Liver (tissue), 3 donors: ENCODE results near the gene DUSP1.

ENCODE experiments used
- EGR1 ChIP-seq, 2 donors: IDR thresholded peaks; 2 replicates each; pipeline ENCODE4 v1.6.1; 2016 to 2018; ENCODE audit warnings: antibody characterized with exemption in 2 of 2, low read depth in 2 of 2
- GABPA ChIP-seq, 2 donors: IDR thresholded peaks in 1 of 2; conservative IDR thresholded peaks in 1 of 2; 2 replicates each; pipeline ENCODE4 v1.6.1; 2016; ENCODE audit warnings: antibody characterized with exemption in 2 of 2, mild to moderate bottlenecking in 1 of 2, moderate library complexity in 1 of 2
- HNF4G ChIP-seq: IDR thresholded peaks from 2 replicates; pipeline ENCODE4 v1.6.1; 2016; ENCODE audit warnings: antibody characterized with exemption
- JUND ChIP-seq, 2 donors: IDR thresholded peaks; 2 replicates each; pipeline ENCODE4 v1.6.1; 2016; ENCODE audit warnings: antibody characterized with exemption in 2 of 2
- NR2F2 ChIP-seq: IDR thresholded peaks from 2 replicates; pipeline ENCODE4 v1.6.1; 2016; ENCODE audit warnings: antibody characterized with exemption
- RAD21 ChIP-seq, 2 donors: IDR thresholded peaks; 2 replicates each; pipeline ENCODE4 v1.6.1; 2016; ENCODE audit warnings: antibody characterized with exemption in 2 of 2, mild to moderate bottlenecking in 2 of 2
- SP1 ChIP-seq: IDR thresholded peaks from 2 replicates; pipeline ENCODE4 v1.6.1; 2018; ENCODE audit warnings: antibody characterized with exemption, mild to moderate bottlenecking
- TAF1 ChIP-seq: conservative IDR thresholded peaks from 2 replicates; pipeline ENCODE4 v1.6.1; 2016; ENCODE audit warnings: antibody characterized with exemption, mild to moderate bottlenecking
- TF ChIP-seq, protein P1 (sequence below): fragments of 150-350 bp; IDR thresholded peaks from 2 replicates; pipeline ENCODE4 v1.5.1; 2017; ENCODE audit warnings: improper control_type of control experiment, low read depth, low read length; ENCODE audit not compliant: missing input control
- TF ChIP-seq, protein P2 (sequence below): IDR thresholded peaks from 2 replicates; pipeline ENCODE4 v1.6.1; 2016; ENCODE audit warnings: antibody characterized with exemption
- TF ChIP-seq, protein P3 (sequence below): IDR thresholded peaks from 2 replicates; pipeline ENCODE4 v1.6.1; 2016; ENCODE audit warnings: antibody characterized with exemption
- donor health status: healthy.
- donor health status: healthy.

DNA sequence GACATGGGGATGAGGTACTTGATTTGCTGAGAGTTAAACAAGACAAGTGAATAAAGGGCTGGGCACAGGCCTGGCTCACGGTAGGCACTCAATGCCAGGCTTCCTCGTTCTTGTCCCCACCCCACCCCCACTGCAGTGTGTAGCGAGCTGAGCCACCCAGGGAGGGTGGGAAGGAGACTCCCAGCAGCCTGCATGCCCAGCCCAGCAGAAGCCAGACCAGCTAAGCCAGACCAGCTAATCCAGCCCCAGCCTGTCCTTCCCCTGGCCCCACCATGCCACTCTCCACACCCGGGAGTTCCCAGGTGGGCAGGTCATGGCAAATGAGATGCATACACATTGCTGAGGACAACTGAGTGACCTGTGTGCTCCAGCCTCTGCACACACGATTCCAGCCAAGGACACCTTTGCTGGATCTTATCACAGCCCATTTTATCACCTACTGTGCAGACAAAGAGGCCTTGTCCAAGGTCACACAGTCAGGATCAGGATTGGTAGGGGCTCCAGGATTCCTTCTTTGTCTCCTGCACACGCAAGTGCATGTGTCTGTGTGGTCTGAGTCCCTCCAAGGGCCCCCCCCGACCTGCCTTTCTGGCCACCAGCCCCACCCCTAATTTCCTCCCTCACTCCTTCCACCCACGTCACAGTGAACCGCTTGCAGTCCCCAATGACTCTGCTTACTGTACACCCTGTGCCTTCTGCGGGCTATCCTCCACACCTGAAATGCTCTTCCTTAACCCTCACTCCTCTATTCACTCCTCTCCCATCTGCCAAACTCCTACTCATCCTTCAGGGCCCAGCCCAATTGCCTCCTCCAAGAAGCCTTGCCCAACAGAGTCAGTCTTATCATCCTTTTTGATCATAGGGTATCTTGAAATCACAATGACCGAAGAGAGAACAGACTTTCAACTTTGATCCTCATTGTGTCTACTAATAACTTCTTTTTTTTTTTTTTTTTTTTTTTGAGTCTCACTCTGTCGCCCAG is 26.6 kb downstream of the DUSP1 start:
- TF ChIP-seq, protein P1, sequence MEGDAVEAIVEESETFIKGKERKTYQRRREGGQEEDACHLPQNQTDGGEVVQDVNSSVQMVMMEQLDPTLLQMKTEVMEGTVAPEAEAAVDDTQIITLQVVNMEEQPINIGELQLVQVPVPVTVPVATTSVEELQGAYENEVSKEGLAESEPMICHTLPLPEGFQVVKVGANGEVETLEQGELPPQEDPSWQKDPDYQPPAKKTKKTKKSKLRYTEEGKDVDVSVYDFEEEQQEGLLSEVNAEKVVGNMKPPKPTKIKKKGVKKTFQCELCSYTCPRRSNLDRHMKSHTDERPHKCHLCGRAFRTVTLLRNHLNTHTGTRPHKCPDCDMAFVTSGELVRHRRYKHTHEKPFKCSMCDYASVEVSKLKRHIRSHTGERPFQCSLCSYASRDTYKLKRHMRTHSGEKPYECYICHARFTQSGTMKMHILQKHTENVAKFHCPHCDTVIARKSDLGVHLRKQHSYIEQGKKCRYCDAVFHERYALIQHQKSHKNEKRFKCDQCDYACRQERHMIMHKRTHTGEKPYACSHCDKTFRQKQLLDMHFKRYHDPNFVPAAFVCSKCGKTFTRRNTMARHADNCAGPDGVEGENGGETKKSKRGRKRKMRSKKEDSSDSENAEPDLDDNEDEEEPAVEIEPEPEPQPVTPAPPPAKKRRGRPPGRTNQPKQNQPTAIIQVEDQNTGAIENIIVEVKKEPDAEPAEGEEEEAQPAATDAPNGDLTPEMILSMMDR = no peak
- TF ChIP-seq JUND (IDR thresholded peaks at IDR 0.05) (no peak), SP1 (no peak), NR2F2 (no peak), EGR1 (IDR thresholded peaks at IDR 0.05; ENCODE audit: low read depth in 2 of 2) (no peak), HNF4G (no peak), RAD21 (IDR thresholded peaks at IDR 0.05) (no peak), GABPA (IDR thresholded peaks at IDR 0.05 in 1 of 2, conservative IDR thresholded peaks at IDR 0.05 in 1 of 2) (no peak), TAF1 (no peak)
- TF ChIP-seq, protein P2, sequence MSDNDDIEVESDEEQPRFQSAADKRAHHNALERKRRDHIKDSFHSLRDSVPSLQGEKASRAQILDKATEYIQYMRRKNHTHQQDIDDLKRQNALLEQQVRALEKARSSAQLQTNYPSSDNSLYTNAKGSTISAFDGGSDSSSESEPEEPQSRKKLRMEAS = no peak
- TF ChIP-seq, protein P3, sequence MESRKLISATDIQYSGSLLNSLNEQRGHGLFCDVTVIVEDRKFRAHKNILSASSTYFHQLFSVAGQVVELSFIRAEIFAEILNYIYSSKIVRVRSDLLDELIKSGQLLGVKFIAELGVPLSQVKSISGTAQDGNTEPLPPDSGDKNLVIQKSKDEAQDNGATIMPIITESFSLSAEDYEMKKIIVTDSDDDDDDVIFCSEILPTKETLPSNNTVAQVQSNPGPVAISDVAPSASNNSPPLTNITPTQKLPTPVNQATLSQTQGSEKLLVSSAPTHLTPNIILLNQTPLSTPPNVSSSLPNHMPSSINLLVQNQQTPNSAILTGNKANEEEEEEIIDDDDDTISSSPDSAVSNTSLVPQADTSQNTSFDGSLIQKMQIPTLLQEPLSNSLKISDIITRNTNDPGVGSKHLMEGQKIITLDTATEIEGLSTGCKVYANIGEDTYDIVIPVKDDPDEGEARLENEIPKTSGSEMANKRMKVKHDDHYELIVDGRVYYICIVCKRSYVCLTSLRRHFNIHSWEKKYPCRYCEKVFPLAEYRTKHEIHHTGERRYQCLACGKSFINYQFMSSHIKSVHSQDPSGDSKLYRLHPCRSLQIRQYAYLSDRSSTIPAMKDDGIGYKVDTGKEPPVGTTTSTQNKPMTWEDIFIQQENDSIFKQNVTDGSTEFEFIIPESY = no peak
